ENCODE measurements around the gene TRIP6.

Gene TRIP6, protein sequence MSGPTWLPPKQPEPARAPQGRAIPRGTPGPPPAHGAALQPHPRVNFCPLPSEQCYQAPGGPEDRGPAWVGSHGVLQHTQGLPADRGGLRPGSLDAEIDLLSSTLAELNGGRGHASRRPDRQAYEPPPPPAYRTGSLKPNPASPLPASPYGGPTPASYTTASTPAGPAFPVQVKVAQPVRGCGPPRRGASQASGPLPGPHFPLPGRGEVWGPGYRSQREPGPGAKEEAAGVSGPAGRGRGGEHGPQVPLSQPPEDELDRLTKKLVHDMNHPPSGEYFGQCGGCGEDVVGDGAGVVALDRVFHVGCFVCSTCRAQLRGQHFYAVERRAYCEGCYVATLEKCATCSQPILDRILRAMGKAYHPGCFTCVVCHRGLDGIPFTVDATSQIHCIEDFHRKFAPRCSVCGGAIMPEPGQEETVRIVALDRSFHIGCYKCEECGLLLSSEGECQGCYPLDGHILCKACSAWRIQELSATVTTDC

DNA sequence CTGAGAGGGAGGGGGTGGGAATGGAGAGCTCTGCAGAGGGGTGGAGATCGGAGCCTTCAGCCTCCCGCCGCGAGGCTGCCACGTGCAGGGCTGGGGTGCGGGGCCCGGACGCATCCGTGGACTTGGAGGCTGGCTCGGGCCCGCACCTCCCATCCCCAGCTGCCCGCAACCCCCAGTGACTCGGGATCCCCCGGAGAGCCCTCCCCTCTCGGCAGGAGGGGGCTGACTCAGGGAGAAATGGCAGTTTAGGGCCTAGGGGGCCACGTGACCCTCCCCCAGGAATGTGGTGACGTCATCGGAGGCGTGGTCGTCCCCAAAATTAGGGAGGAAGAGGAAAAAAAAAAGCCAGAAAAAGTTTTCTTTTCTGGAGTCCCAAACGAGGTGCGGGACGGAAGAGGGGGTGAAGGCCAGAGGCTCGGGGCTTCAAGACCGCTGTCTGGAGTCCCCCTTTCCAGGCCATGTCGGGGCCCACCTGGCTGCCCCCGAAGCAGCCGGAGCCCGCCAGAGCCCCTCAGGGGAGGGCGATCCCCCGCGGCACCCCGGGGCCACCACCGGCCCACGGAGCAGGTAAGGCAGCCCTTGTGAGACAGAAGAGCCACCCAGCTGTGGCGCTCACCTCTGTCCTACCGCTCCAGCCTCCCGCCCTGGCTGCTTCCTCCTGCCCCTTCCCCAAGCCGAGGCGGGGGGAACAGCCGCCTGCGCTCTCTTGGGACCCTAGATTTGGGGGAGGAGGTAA, at the start of gene TRIP6:
TSS of gene TRIP6 (plus strand) at position 348 of the 736 bp plus-strand sequence. CDS start at position 459, 111 bp downstream.
- DNase-seq = peak; percentile 52

DNA sequence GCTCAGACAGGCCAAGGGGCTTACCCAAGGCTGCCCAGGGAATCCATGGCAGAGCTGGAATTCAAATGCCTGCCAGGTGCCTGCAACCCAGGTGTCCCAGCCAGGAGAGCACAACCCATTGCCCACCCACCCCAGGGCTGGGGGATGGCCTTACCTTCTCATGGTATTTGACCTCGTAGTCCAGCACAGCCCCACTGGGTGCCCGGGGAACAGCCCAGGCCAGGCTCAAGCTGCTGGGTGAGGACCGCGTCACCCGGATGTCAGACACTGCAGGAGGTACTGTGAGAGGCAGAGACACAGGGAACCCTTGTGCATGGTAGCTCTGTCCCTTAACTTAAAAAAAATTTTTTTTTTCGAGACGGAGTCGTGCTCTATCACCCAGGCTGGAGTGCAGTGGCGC, 48.8 kb upstream of the TRIP6 start:
- no peak for DNase-seq

DNA sequence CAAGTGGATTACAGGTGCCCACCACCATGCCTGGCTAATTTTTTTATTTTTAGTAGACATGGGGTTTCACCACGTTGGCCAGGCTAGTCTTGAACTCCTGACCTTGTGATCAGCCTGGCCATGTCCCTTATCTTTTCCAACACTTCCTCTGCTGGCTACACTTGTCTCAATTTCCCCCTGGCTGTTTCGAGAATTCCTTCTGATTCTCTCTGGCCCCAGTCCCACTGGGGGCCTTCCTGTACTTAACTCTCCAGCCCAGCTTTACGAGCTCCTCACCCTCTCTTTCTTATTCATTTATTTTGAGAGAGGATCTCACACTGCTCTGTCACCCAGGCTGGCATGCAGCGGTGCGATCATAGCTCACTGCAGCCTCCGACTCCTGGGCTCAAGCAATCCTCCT, 48.4 kb upstream of the TRIP6 start:
- DNase-seq = no peak

DNA sequence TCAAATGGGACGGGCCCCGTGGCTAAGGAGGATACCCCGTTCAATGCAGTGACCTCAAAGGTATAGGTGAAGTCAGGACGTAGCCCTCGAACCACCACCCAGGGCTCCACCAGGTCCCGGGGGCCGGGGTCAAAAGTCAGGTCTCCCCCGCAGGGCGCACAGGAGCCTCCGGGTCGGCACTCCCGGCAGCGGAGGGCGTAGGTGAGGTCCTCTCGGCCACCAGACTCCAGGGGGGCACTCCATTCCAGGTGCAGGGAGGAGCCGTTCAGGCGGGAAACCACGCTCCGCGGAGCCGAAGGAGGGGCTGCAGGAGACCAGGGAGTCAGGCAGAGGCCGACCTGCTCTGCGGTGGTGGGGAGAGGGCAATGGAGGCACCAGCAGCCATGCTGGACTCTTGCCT, 47.6 kb upstream of the TRIP6 start:
- DNase-seq = no peak

DNA sequence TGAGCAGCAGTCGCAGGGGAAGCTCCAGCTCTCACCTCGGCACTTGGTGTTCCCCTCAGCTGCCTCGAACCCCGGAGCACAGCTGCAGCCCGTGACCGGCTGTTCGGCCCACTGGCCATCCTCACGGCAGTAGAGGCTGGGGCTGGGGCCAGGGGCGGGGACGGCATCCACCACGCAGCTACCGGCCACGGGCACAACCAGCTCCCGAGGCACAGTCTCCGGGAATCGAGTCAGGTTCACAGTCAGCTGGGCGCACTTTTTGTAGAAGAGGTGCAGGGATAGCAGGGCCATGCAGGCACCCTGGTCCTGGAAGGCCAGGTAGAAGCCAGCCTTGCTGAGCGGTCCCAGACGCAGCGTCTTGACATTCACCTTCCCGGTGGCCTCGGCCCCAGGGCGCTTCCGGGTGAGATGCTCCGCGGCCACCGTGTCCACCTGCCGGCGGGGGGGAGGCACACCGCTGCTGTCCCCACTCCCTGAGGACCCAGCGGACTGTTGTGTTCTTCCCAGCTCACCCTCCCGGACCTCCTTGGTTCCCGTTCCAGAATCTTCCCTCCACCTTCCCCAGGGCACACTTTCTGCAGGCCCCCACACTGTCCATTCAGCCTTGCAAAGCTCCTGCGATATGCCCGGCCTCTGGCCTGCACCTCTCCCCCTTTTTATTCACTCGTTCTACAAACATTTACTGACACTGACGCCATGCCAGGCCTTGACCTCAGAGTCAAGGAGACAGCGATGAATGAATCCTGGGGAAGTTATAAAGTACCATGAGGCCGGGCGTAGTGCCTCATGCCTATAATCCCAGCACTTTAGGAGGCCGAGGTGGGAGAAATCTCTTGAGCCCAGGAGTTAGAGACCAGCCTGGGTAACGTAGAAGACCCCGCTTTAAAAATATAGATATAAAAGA, 44.7 kb upstream of the TRIP6 start:
- DNase-seq = no peak

DNA sequence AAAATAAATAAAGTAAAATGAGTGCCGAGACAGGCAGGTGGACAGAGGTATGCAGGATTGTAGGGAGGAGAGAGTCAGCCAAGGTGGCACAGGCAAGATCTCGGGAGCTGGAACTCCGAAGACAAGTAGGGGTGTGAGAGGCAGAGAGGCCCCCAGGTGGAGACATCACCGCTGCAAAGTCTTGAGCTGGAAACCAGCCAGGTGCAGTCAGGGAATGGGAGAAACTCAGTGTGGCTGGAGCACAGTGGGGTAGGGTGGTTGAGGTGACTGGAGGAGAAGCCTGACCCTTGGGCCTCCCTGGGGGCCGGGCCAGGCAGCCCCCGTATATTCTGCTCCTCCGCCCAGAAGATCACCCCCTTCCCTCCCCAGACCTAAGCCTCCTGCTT, 44.1 kb upstream of the TRIP6 start:
- no peak for DNase-seq

DNA sequence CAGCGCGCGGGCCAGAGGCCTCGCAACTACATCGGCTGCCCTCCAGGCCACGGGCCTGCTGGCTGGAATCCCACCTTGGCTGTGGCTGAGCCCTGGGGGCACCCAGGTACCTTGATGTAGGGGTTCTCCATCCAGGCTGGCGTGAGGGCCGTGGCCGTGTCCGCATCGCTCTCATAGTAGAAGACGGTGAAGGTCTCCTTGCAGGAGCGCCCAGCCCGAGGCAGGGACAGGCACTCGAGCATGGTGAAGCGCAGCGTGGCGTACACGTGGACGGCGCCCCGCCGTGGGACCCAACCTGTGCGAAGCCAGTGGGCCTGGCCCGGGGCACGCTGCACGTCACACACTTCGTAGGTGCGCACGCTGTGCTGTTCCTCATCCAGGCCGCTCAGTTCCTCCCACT, 43.7 kb upstream of the TRIP6 start:
- no peak for DNase-seq

DNA sequence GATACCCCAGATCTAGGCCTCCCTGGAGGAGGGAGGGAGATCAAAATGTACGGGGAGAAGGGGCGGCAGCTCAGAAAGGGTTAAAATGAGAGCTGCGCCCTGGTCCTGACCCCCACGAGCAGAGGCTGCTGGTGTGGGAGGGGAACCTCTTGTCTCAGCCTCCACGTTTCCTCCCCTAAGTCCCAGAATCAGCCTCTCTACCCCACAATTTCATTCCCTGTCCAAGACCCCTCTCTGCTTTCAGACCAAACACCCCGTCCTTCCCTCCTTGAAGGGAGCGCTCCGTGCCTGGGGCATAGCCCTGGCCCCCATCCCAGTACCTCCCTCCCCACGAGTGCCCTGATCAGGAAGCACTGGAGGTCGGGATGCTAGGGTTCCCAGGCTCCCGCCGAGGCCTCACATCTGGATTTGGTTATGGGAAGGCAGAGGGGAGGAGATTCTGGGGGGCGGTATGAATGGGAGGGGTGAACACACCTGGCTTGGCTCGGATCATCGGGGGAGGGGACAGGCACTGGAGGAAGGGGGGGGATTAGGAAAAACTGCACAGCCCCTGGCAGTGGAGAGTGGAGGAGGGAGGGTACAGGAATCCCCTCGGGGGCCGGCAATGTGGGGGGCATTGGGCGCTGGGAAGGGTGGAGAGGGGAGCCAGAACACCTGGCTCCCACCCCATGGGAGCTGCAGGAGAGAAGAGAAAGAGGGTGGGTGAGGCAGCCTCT, 42.5 kb upstream of the TRIP6 start:
- no peak for DNase-seq

DNA sequence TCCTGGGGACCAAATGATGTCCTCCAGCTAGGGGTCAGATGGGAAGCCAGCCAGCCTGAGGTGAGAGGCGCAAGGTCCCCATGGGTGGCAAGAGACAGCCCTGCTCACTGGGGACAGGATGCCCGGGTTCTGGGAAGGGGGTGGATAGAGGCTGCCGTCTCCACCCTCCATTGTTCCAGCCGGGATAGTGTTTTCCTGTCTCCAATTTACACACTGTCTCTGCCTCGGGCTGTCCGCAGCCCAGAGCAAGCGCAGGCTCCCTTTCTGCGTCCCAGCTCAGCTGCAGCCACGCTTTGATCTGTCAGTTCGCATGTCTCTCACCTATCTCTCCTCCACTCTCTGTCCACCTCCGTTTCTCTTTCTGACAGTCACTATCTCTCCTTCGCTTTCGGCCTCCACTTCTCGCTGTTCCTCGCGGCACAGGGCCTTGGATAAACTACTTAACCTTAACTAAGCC, 41.9 kb upstream of the TRIP6 start:
- DNase-seq = no peak

DNA sequence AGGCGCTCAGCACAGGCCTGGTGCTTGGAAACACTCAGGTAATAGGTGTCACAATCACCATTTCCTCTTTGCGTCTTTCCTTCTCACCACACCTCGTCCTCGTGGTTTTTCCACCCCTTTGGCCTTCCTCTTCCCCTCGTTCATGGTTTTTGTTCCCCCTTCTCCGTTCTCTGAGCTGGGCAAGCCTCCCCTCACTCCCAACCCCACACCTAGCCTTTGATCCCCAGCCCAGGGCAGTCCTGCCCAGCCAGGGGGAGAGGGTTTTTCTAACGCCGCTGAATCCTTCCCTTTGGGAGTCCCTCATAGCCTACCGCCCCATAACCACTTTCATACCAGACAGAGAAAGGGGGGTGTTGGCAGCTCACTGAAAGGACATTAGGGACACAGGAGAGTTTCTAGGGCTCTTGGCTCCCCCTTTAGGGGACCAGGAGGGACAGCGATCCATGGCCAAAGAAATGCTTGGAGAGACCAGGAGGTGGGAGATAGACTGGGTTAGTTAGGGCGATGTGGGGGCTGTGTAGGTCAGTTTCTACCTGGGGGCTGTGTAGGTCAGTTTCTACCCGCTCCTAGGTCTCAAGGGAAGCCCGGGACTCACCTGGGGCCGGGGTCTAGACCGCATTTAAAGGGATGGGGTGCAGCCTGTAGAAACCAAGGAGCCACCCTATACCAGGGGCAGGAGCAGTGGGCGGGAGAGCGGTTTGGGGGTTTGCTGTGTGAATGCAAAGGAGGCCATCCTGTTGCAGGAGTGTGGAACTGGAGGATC, 41.3 kb upstream of the TRIP6 start:
- no peak for DNase-seq

DNA sequence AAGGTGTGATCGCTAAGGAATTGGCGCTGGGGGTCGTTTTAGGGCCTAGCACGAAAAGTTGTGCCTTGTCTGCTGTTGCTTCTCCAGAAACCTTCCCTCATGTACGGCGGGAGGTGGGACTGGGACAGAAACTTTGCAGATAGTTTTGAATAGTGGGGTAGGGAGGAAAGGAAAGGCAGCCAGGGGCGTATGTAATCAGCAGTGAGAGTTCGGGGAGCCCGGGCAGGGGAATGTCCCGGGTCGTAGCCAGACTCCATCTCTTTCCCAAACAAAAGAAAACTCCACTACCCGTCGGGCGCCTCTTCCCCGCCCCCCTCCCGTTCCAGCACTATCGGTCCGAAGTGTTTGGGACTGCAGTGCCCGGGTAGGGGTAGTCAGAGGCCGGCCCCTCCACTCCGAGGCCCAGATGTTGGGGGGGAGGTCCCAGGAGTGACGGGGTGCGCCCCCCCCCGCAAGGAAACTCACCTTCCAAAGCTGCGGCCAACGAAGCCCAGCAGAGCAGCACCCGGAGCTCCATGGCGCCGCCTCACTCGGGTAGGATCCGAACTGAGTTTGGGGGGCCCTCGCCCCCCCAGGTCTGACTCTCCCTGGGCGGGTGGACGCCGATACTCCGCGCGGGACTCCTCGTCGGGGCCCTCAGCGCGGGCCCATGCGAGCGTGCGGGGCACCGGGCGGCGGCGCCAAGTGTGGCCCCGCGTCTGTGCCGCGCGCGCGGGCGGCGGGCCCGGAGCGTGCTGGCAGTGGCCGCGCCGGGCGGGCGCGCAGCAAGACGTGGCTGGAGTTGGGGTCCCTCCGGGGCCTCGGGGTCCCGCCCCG, 40.5 kb upstream of the TRIP6 start:
- no peak for DNase-seq

DNA sequence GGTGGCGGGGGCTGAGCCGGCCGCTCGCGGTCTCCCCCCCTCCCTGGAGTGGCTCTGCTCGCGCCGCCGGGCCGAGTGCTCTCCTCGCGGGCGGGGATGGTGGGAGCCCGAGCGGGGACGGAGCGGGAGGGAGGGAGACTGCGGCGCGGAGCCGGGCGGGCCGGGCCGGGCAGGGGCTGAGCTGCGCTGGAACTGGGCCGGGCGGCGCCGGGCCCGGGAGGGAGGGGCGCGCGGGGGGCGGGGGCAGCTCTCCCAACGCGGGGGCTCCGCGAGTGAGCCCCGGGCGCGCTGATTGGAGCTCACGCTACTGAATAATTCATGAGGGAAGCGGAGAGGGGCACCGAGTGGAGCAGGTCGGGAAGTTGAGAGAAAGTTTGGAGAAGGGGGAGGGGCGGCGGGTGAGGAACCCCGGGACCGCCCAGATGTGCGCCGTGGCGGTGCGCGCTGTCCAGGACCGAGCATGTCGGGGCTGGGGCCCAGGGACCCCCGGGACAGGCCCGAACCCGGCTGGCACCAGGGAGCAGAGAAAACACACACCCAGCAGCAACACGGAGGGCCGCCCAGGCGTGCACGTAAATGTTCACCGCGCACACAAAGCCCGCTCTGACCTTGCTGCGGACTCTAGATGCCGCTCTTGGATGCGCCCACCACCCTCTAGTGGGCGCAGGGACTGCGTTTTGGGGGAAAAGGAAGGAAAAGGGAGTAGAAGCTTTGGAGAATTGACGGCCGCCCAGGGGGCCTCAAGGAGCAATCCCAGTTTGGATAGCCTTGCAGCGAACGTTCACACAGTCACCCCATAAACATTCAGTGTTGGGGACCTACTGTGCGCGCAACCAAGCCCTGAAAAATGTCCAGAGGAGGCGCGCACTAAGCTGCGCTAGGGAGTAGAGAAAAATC, 39.6 kb upstream of the TRIP6 start, which contains the start of gene EPHB4:
TSS of gene EPHB4 (minus strand) at position 194 of the 897 bp plus-strand sequence. CDS start 493 bp downstream, outside the sequence.
- DNase-seq = peak; percentile 76

DNA sequence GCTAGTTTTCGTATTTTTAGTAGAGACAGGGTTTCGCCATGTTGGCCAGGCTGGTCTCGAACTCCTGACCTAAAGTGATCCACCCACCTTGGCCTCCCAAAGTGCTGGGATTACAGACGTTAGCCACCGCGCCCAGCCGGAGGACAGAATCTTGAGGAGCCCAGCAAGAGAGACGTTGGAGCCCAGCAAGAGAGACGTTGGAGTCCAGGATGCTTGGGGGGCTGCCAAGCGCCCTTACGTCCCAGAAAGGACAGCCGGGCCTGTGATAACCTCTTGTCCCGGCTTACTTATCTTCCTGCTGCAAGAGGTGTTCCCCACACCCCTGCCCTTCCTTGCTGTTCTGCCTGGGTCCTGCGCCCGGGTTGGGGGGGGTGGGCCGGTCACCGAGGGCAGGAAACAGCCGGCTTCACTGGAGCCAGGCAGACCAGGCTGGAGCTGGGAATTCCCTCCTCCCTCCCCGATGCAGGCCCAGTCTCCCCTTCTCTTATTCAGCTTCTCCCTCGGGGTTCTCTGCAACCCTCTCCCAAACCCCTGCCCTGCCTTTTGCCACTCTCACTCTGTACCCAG, 38.0 kb upstream of the TRIP6 start:
- no peak for DNase-seq

DNA sequence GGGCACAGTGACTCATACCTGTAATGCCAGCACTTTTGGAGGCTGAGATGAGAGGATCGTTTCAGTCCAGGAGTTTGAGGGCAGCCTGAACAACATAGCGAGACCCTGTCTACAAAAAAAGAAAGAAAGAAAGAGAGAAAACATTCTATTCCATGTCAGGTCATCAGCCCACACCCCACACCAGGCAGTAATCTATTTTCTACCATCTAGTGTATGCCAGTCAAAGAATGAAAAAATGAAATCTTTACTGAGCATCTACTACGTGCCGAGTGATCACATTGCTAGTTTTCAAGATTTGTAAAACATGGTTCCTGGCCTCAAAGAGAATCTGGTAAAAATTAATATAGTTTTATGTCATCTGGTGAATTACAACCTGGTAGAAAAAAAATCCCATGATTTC, 36.8 kb upstream of the TRIP6 start:
- no peak for DNase-seq

DNA sequence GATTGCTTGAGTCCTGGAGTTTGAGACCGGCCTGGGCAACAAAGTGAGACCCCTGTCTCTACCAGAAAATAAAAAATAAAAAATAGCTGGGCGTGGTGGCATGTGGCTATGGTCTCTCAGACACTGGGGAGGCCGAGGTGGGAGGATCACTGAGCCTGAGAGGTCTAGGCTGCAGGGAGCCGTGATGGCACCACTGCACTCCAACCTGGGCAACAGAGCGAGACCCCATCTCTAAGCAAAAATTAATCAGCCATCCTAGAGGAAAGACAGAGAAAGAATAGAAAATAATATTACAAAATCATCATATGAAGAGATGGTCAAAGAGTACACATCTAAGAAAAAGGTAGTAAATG, 34.9 kb upstream of the TRIP6 start:
- DNase-seq = no peak

DNA sequence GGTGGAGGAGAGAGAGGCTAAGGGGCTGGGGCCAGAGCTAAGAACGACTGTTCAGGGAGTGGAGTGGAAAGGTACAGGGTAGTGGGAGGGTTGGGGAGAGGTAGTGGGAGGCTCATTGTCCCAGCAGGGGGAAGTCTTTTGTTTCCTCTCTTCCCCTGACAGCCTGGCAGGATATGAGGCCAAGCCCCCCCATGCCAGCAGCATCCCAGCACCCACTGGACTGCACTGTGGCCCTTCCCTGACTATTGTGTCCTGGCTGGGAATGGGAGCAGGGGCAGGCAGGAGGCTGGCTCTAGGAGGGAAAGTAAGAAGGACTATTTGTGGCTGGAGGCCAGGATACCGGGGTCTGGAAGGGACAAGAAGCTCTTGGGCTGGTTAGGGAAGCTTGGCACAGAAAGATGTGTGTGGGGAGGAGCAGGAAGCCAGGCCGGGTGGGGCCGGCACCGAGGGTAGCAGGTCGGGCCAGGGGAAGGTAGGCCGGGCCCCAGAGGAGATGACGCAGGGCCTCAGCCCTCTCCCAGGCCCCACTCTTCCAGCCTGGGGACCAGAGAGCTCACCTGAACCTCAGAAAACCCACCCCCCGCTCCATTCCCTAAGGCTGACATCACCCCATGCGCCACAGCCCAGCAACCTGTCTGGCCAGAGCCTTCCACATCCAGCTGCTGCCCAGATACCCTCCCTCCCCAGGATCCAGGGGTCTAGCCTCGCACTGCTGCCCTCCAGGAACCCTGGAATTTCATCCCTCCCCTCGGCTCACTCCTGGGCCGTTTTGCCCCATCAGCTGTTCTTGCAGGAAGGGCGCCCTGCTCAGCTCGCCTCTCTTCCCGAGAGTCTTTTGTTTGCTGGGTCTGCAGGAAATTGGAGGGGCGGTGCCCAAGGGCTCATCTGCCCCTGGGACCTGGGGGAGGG, 31.0 kb upstream of the TRIP6 start:
- DNase-seq = no peak

DNA sequence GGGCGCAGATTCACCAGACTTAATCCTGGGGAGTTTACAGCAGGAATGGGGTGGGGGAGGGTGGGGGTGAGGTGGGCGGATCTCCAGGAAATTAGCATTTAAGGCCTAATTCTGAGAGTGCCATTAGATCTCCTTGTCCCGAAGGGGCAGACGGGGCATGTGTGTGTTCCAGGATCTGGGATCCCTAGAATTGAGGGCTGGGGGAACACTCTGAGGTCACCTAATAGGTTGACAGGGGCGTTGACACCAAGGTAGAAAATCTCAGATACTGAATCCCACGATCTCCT, 30.4 kb upstream of the TRIP6 start:
- DNase-seq = no peak

DNA sequence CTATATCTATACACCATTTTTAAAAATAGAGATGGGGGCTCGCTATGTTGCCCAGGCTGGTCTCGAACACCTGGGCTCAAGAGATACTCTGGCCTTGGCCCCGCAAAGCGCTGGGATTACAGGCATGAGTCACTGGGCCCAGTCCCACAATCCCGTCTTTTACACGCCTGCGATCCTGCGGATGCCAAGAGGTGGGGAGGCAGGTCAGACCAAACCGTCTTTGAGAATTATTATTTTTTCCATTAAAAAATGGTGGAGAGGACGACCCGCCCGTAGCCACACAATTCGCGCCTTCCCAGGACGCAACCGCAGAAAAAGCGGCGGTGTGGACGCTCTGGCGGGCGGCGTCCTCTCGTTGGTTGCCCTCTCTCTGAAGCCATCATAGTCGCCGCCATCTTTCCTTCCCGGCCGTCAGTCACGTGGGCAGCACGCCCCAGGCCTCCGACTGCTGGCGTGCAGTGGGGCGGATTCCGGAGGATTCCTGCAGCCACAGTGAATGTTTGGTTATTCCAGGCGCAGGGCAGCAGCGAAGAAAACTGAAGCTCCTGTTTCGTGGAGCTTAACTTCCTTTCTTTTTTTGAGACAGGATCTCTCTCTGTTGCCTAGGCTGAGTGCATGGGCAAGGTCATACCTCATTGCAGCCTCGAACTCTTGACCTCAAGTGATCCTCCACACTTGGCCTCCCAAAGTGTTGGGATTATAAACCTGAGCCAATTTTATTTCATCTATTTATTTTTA, 29.9 kb upstream of the TRIP6 start:
- peak; percentile 92 for DNase-seq

All from NCI-H2171 (cell line).